Measurements from ENCODE around the gene SMKR1. TPM values are rescaled to one million over a fixed set of nuclear protein-coding genes. Genes with fewer than 3 reads are reported as not detected.
"Not testable (repeated sequence)": the region's sequence is repeated elsewhere in the genome, so short reads cannot be mapped to it uniquely, and the experiment has no call there.

Gene SMKR1
- total RNA-seq, 2 experiments from 2014 or later: 2.6 to 3.6 TPM

DNA sequence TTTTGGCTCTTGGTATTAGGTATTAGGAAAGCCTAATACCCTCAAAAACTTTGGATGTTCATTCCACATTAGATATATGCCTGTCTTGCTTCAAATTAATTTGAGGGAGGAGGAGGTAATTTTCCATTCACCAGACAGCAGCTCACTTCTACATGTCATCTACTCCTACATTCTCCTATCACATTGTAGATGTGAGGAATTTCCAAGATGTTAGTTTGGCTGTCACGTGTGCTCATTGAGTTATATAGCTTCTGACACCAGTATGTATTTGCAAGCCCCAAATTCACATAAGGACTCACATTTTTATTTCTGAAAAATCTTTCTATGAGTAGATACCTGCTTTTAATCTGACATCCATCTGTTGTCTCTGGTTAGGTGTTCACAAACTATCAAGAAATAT is 22.5 kb upstream of the SMKR1 start:
- TF ChIP-seq, protein P1, sequence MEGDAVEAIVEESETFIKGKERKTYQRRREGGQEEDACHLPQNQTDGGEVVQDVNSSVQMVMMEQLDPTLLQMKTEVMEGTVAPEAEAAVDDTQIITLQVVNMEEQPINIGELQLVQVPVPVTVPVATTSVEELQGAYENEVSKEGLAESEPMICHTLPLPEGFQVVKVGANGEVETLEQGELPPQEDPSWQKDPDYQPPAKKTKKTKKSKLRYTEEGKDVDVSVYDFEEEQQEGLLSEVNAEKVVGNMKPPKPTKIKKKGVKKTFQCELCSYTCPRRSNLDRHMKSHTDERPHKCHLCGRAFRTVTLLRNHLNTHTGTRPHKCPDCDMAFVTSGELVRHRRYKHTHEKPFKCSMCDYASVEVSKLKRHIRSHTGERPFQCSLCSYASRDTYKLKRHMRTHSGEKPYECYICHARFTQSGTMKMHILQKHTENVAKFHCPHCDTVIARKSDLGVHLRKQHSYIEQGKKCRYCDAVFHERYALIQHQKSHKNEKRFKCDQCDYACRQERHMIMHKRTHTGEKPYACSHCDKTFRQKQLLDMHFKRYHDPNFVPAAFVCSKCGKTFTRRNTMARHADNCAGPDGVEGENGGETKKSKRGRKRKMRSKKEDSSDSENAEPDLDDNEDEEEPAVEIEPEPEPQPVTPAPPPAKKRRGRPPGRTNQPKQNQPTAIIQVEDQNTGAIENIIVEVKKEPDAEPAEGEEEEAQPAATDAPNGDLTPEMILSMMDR (IDR thresholded peaks at IDR 0.05): no peak
- ATAC-seq: no peak
- H3K36me3 Mint-ChIP-seq (ENCODE audit: low read depth): peaks cover 8% of the 10 kb centered on the region
- H3K9me3 Mint-ChIP-seq: no peaks in the 10 kb centered on the region
- intact Hi-C loops (cut with micrococcal nuclease): loop anchor here (10.0 kb wide), 1 partner anchor 255 kb away; the partner anchor contains the start of gene AHCYL2
- ChIA-PET POLR2A (interaction anchor here (0.7 kb wide), 1 partner anchor 133 kb away, joined by 3 read pairs; no protein-coding TSS in a partner anchor), CTCF (interaction anchor here (1.2 to 2.0 kb wide), 3 partner anchors 8 to 112 kb away, joined by 3 to 7 read pairs (median 6); no protein-coding TSS in a partner anchor)
- H3K4me3 Mint-ChIP-seq: no peak overlapping the region
- H3K27ac Mint-ChIP-seq: no peak overlapping the region
- no peak for DNase-seq
- H3K27me3 Mint-ChIP-seq: no peaks in the 10 kb centered on the region
- H3K4me1 Mint-ChIP-seq (ENCODE audit: low read depth): no peaks in the 10 kb centered on the region

DNA sequence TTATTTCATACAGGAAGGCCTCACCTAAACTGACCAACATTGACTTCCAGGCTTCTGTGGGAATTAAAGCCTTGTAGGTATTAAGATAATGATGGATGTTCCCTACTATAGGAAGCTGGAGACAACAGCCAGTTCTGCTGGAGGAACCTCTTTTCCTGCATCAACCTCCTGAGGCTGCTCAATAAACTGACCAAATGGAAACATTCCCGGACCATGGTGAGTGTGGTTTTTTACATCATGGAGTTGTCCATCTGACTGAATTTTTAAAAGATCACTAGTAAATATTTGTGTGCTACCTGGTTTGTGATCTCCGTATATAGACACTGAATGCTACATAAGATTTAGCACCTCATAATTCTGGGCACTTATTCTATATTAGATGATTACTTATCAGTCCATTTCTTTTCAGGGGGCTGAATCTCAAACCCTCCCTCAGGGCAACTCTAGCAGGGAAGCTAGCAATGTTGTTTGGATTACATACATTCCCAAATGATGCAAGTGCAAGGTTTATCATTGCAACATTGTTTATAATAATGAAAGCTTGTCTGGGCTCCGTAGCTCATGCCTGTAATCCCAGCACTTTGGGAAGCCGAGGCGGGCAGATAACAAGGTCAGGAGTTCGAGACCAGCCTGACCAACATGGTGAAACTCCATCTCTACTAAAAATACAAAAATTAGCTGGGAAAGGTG is 21.5 kb upstream of the SMKR1 start:
- CTCF ChIA-PET: interaction anchor here (0.6 to 2.4 kb wide), 6 partner anchors 9 to 113 kb away, joined by 3 to 7 read pairs (median 3); no protein-coding TSS in a partner anchor
- ATAC-seq (no peak), DNase-seq (no peak)
- no peaks in the 10 kb centered on the region for H3K9me3 Mint-ChIP-seq
- TF ChIP-seq, protein P1 (IDR thresholded peaks at IDR 0.05): no peak
- no peaks in the 10 kb centered on the region for H3K4me1 Mint-ChIP-seq (ENCODE audit: low read depth)
- peaks cover 7% of the 10 kb centered on the region for H3K36me3 Mint-ChIP-seq (ENCODE audit: low read depth)
- intact Hi-C loops (cut with micrococcal nuclease): no loop called here
- POLR2A ChIA-PET: no interaction called here
- no peak overlapping the region for H3K4me3 Mint-ChIP-seq
- no peak overlapping the region for H3K27ac Mint-ChIP-seq
- H3K27me3 Mint-ChIP-seq: no peaks in the 10 kb centered on the region

DNA sequence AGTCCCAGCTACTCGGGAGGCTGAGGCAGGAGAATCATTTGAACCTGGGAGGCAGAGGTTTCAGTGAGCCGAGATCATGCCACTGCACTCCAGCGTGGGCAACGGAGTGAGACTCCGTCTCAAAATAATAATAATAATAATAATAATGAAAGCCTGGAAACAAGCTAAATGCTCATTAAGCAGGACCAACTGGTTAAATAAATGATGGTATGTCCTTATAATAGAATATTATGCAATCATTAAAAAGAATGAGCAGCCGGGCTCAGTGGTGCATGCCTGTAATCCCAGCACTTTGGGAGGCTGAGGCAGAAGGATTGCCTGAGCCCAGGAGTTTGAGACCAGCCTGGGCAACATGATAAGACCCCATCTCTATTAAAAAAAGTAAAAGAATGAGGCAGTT is 21.0 kb upstream of the SMKR1 start:
- H3K27ac Mint-ChIP-seq; POLR2A ChIA-PET; H3K4me3 Mint-ChIP-seq; H3K27me3 Mint-ChIP-seq; intact Hi-C loops (cut with micrococcal nuclease); ATAC-seq; H3K36me3 Mint-ChIP-seq (ENCODE audit: low read depth); H3K9me3 Mint-ChIP-seq; H3K4me1 Mint-ChIP-seq (ENCODE audit: low read depth); DNase-seq: not testable (repeated sequence)
- CTCF ChIA-PET: interaction anchor here (0.6 to 2.4 kb wide), 5 partner anchors 9 to 113 kb away, joined by 3 to 7 read pairs (median 3); no protein-coding TSS in a partner anchor

DNA sequence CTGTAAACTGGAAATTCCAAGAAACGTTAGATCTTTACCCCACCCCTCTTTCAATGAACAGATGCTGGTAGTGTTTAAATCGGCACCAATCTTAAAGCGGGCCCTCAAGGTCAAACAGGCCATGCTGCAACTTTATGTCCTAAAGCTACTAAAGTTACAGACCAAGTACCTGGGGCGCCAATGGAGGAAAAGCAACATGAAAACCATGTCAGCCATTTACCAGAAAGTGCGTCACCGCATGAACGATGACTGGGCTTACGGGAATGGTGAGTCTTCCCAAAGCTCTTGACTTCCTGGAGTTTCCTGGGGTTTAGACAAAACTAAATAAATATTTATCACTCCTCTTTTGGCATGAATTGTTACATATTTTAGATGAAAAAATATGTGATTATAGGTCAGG is 19.6 kb upstream of the SMKR1 start:
- H3K4me3 Mint-ChIP-seq: no peak overlapping the region
- TF ChIP-seq, protein P1 (IDR thresholded peaks at IDR 0.05): no peak
- H3K27me3 Mint-ChIP-seq: no peaks in the 10 kb centered on the region
- DNase-seq (no peak), ATAC-seq (no peak)
- no peaks in the 10 kb centered on the region for H3K9me3 Mint-ChIP-seq
- POLR2A ChIA-PET: no interaction called here
- no peak overlapping the region for H3K27ac Mint-ChIP-seq
- CTCF ChIA-PET: interaction anchor here (0.8 to 2.4 kb wide), 5 partner anchors 13 to 115 kb away, joined by 3 to 5 read pairs (median 3); no protein-coding TSS in a partner anchor
- no peaks in the 10 kb centered on the region for H3K4me1 Mint-ChIP-seq (ENCODE audit: low read depth)
- peaks cover 5% of the 10 kb centered on the region for H3K36me3 Mint-ChIP-seq (ENCODE audit: low read depth)
- intact Hi-C loops (cut with micrococcal nuclease): no loop called here

DNA sequence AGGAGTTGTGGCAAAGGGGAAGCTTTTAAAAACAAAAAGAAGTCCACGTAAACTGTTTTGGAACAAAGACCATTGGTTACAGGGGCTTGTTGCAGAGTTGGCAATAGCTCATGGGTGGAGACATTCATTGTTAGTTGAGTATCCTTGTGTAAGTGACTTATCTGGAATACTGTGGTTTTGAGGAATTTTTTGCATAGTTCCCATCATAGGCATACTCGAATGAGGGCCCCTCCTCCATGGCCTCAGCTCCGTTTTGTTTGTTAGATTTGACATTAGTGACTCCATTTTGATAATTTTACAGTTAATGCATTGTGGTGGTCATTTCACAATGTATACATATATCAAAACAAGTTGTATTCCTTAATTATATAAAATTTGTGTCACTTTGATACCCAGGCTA is 12.8 kb upstream of the SMKR1 start:
- intact Hi-C loops (cut with micrococcal nuclease): no loop called here
- ATAC-seq: no peak
- DNase-seq: no peak
- Mint-ChIP-seq H3K4me1 (ENCODE audit: low read depth) (peaks cover 6% of the 10 kb centered on the region), H3K27ac (no peak overlapping the region), H3K27me3 (peaks cover 2% of the 10 kb centered on the region), H3K9me3 (no peaks in the 10 kb centered on the region), H3K36me3 (ENCODE audit: low read depth) (peaks cover 6% of the 10 kb centered on the region), H3K4me3 (no peak overlapping the region)
- POLR2A ChIA-PET: no interaction called here
- CTCF ChIA-PET: interaction anchor here (1.1 kb wide), 1 partner anchor 131 kb away, joined by 3 read pairs; no protein-coding TSS in a partner anchor
- TF ChIP-seq, protein P1 (IDR thresholded peaks at IDR 0.05): no peak

Measured in activated CD8-positive, alpha-beta T cell treated with anti-CD3 and anti-CD28 coated beads for 36 hours (primary cell).